Colon (tissue), 2 donors: Measurements from ENCODE around the gene WRAP53.
"Not testable (repeated sequence)": the region's sequence is repeated elsewhere in the genome, so short reads cannot be mapped to it uniquely, and the experiment has no call there.

Source experiments
- FAIRE-seq: peaks from 2 replicates; lab custom pipeline; 2012; peaks lifted over from hg19 to GRCh38; lab: Jason Lieb, UNC
- donor health status: control.
- donor health status: control.

WRAP53 gene

GRCh38 chr17:7687908-7688807, at the start of gene WRAP53:
TSS of gene WRAP53 (plus strand) at chr17:7688477. CDS start at chr17:7688649, 172 bp downstream.
- FAIRE-seq, result peak; percentile 78

DNA sequence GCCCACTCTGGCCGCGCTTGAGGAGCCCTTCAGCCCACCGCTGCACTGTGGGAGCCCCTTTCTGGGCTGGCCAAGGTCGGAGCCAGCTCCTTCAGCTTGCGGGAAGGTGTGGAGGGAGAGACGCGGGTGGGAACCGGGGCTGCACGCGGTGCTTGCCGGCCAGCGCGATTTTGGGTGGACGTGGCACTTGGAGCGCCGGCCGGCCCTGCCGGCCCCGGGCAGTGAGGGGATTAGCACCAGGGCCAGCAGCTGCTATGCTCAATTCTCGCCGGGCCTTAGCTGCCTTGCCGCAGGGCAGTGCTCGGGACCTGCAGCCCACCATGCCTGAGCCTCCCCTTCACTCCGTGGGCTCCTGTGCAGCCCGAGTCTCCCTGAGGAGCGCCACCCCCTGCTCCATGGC, 47.5 kb upstream of the WRAP53 start:
- no peak for FAIRE-seq

DNA sequence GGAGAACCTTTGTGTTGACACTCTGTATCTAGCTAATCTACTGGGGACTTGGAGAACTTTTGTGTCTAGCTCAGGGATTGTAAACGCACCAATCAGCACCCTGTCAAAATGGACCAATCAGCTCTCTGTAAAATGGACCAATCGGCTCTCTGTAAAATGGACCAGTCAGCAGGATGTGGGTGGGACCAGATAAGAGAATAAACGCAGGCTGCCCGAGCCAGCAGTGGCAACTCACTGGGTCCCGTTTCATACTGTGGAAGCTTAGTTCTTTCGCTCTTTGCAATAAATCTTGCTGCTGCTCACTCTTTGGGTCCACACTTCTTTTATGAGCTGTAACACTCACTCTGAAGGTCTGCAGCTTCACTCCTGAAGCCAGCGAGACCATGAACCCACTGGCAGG, 46.6 kb upstream of the WRAP53 start:
- not testable (repeated sequence) for FAIRE-seq

GRCh38 chr17:7644775-7645174, 43.5 kb upstream of the WRAP53 start:
- no peak for FAIRE-seq

GRCh38 chr17:7646457-7646856, 41.8 kb upstream of the WRAP53 start:
- FAIRE-seq, result no peak

- FAIRE-seq, result no peak
Observed at GRCh38 chr17:7647018-7647417, 41.3 kb upstream of the WRAP53 start.

DNA sequence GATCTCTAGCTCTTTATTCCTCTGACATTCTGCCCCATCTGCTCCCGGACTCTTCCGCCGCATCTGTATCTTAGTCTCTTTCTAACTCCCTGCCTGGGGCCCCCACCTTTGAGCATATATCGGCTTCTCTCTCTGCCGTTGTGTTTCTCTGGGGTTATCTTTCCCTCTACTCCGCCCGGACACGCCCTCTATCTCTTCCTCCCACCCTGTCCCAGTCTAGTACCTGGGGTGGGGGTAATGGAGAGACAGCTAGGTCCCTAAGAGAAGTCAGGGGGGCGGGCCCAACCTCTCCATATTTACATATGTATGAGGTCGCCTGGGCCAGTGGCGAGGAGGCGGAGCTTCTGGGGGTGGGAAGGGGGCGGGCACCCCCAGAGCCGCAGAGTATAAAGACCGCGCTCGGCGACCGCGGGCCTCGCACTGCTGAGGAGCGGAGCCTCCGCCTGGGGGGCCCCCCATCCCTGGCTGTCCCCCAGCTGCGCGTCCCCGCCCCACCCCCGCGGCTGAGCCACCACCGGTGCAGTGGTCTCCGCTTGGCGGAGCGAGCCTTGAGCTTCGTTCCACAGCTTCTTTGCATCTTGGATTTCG, 37.7 kb upstream of the WRAP53 start, which contains the start of gene ATP1B2:
Gene ATP1B2 (plus strand): TSS at position 418 of the 588 bp plus-strand sequence. CDS start 593 bp downstream, outside the sequence.
- FAIRE-seq, result no peak

DNA sequence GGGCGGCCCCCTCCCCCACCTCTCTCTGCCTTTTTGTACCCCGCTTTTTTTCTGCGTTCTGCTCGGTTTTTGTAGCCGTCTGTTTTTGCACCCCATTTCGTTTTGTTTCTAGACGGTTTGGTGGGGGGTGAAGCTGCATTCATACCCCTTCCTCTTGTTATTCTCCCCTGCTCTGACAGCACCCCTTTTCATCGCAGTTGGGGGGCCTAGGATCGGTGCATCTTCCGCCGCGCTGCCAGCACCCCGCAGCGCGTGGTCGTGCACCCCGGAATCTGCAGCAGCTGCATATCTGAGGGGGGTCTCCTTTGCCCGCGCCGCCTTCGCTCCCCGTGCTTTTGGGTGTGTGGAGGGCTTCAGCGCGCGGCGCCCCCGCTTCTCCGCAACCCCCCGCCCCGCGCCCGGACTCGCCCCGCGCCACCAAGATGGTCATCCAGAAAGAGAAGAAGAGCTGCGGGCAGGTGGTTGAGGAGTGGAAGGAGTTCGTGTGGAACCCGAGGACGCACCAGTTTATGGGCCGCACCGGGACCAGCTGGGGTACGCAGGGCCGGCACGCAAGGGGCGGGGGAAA, 37.1 kb upstream of the WRAP53 start:
- no peak for FAIRE-seq

DNA sequence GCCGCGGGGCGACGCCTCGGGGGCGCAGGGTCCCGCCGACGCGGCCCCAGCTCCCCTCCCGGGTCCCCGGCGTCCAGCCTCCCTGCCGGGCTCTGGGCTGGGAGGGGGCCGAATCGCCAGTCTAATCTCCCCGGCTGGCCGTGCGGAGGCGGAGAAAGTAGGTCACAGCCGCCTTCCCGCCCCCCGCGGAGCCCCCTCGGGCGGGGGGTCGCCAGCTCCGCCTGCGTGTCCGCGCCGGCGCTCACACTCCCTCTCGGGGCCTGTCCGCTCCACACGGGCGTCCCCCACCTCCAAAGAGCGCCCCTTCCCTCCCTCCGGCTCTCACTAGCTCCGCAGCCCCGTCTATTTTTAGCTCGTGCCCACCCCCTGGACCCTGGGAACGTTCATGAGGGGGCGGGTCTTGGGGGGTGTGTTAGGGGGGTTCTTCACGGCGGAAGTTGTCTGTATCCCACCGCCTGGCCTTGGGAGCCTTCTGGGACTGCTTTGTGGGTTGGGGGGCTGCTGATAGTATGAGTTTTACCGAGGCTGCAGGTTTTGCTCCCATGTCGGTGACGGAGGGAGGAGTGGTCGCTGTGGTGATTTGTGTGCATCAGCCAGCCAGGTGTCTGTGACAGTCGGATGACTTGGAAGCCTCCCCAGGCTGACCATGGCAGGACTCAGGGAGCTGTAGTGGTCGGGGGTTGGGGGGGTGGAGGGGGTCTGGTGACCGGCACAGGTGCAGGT, 36.5 kb upstream of the WRAP53 start:
- FAIRE-seq, result no peak

DNA sequence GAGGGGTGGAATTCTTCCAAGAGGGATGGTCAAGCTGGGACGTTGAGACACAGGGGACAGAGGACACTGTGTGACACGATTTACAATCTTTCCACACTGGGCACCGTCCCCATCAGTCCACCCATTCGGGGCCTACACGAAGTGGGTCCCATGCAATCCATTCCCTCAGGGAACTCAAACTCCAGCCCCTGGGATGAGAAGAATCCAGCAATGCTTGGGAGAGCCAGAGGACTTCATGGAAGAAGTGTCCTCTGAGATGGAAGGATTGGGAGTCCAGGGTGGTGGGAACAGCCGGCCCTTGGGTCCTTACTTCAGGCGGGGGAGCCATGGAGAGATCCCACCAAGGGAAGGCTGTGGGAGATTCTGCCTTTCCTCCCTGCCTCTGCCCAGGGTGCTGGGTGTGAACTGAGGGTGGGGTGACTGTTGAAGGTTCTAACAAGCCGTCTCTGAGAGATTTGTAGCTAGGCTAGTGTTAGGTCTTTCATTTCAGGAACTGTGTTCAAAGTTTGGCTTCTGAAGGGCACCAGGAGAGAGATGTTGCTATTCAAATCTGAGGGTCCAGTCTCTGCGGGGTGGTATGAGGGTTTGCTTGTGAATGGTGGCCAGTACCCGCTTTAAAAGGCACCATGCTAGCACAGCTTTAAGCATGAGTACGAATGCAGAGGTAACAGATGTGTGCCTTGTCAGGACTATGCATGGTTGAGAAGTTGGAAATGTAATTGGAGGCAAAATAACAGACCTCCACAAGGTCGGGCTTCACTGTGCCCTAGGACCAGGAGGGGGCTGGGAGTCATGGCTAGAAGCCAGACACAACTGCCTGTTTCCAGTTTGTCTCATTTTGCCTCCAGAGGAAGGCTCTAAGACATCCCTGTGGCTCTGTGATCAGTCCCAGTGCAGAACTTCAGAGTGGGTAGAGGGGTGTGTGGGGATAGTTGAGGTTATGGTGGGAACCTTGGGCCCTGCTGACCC, 35.6 kb upstream of the WRAP53 start:
- no peak for FAIRE-seq

DNA sequence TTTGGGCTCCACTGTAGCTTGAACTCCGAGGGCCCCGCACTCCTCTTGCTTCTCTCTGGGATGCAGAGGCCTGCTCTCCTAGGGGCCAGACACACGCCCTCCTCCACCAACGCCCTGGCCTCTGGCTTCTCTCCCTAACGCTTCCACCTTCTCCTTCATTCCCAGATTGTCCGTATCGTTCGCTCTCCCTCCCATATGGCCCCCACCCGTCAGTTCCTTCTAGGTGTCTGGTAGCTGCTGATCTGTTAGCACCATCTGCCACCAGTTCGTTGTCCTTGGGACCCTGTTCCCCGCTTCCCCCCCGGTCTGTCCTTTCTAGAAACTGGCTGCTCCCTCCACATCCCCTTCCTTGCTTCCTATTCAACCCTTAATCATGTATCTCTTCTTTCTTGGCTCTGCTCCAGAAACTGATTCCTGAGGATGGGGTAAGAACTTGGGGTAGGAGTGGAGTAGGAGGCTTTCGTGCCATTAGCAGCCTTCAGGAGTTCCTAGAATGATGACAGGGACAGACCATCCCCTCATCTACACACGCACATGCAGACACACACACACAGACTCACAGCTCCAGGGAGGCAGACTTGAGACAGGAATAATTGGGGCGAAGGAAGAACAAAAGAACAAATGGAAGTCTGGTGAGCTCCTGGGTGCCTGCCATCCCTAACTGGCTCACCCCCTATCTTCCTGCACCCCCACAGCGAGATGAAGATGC, 33.3 kb upstream of the WRAP53 start:
- no peak for FAIRE-seq

- FAIRE-seq, result no peak
Observed at GRCh38 chr17:7655541-7655840, 32.8 kb upstream of the WRAP53 start.

- FAIRE-seq, result no peak
Observed at GRCh38 chr17:7656958-7657609, 31.2 kb upstream of the WRAP53 start.

GRCh38 chr17:7667656-7668406, 20.4 kb upstream of the WRAP53 start:
- FAIRE-seq, result no peak

- no peak for FAIRE-seq
Observed at GRCh38 chr17:7668482-7668881, 19.8 kb upstream of the WRAP53 start.

- no peak for FAIRE-seq
Observed at GRCh38 chr17:7673239-7673638, 15.0 kb upstream of the WRAP53 start.

DNA sequence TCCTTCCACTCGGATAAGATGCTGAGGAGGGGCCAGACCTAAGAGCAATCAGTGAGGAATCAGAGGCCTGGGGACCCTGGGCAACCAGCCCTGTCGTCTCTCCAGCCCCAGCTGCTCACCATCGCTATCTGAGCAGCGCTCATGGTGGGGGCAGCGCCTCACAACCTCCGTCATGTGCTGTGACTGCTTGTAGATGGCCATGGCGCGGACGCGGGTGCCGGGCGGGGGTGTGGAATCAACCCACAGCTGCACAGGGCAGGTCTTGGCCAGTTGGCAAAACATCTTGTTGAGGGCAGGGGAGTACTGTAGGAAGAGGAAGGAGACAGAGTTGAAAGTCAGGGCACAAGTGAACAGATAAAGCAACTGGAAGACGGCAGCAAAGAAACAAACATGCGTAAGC, 13.3 kb upstream of the WRAP53 start:
- no peak for FAIRE-seq

DNA sequence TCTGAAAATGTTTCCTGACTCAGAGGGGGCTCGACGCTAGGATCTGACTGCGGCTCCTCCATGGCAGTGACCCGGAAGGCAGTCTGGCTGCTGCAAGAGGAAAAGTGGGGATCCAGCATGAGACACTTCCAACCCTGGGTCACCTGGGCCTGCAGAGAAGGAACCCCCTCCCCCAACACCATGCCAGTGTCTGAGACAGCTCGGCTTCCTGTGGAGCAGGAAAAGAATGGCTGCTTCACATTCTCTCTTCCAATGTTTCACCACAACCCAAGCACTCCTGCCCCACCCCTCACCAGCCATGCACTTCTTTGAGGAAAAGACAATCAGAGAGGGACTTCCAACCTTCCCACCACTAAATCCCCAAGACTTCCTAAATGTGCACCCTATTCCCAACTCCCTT, 11.7 kb upstream of the WRAP53 start:
- FAIRE-seq, result no peak

DNA sequence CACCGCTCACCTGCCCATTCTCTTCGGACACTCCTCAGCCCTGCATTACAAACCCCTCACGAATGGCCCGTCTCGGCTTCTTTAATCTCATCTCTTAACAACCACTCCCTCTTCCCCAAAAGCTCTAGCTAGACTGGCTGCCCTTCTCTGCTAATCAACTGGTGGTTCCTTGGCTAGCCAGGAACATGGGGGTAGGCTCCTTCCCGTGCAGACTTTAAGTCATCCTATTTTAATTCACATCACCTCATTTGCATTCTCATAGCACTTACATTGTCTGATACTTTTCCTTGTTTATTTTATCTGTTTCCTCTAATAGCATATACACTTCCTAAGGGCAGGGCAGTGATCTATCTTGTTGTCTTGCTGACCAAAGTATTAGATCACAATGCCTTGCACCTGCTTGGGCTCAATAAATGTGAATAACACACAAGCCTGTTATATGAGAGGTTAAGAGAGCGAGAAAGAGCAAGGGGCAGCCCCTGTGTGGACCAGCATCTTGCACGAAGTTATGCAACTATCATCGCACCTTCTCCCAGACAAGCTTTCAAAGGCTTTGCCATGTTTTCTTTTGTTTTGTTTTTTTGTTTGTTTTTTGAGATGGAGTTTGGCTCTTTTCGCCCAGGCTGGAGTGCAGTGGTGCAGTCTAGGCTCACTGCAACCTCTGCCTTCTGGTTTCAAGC, 10.7 kb upstream of the WRAP53 start:
- FAIRE-seq, result no peak
